ENCODE data around the gene MXRA8. TPM values are rescaled to one million over a fixed set of nuclear protein-coding genes. Genes with fewer than 3 reads are reported as not detected.
"Not testable (repeated sequence)": the region's sequence is repeated elsewhere in the genome, so short reads cannot be mapped to it uniquely, and the experiment has no call there.

MXRA8 gene
- total RNA-seq, 2 donors from 2014 or later, result not detected

- H3K36me3 Mint-ChIP-seq, result peaks cover 20% of the 10 kb centered on the region
- ATAC-seq (peak; percentile 98 to 99), DNase-seq (ENCODE audit: low spot score) (peak; percentile 100)
- H3K4me3 Mint-ChIP-seq, result peak within 1 kb of the TSS; percentile 99
- peaks cover 33 to 36% of the 10 kb centered on the region in 2 donors for H3K4me1 Mint-ChIP-seq (ENCODE audit: low read depth in 2 of 2)
- no peaks in the 10 kb centered on the region for H3K27me3 Mint-ChIP-seq
- H3K9me3 Mint-ChIP-seq, result no peaks in the 10 kb centered on the region
- H3K27ac Mint-ChIP-seq, result peak within 1 kb of the TSS; percentile 81 to 91
Observed at GRCh38 chr1:1399187-1399871, 41.0 kb upstream of the MXRA8 start, which contains the start of gene CCNL2. TSS of gene CCNL2 (minus strand) at chr1:1399335. CDS start at chr1:1399306, 29 bp downstream.

GRCh38 chr1:1398677-1399186 is 40.4 kb upstream of the MXRA8 start:
- H3K4me3 Mint-ChIP-seq, result peak overlapping the region; percentile 99
- no peak for DNase-seq (ENCODE audit: low spot score)
- peaks cover 31 to 34% of the 10 kb centered on the region in 2 donors for H3K4me1 Mint-ChIP-seq (ENCODE audit: low read depth in 2 of 2)
- peak; percentile 1 for ATAC-seq
- no peaks in the 10 kb centered on the region for H3K27me3 Mint-ChIP-seq
- no peaks in the 10 kb centered on the region for H3K9me3 Mint-ChIP-seq
- peak overlapping the region; percentile 81 to 91 for H3K27ac Mint-ChIP-seq
- H3K36me3 Mint-ChIP-seq, result peaks cover 20% of the 10 kb centered on the region

- Mint-ChIP-seq H3K4me3 (peak overlapping the region; percentile 99), H3K27me3 (no peaks in the 10 kb centered on the region), H3K36me3 (peaks cover 20% of the 10 kb centered on the region), H3K4me1 (ENCODE audit: low read depth in 2 of 2) (peaks cover 32 to 36% of the 10 kb centered on the region in 2 donors), H3K9me3 (no peaks in the 10 kb centered on the region), H3K27ac (peak overlapping the region; percentile 81 to 91)
- no peak for ATAC-seq
- no peak for DNase-seq (ENCODE audit: low spot score)
Observed at GRCh38 chr1:1397839-1398523, 39.6 kb upstream of the MXRA8 start.

- DNase-seq (ENCODE audit: low spot score), result no peak
- H3K36me3 Mint-ChIP-seq, result peaks cover 42% of the 10 kb centered on the region
- no peaks in the 10 kb centered on the region for H3K27me3 Mint-ChIP-seq
- H3K4me3 Mint-ChIP-seq, result peak overlapping the region; percentile 4
- H3K4me1 Mint-ChIP-seq (ENCODE audit: low read depth in 2 of 2), result peaks cover 28 to 29% of the 10 kb centered on the region in 2 donors
- no peaks in the 10 kb centered on the region for H3K9me3 Mint-ChIP-seq
- H3K27ac Mint-ChIP-seq, result no peak overlapping the region
- ATAC-seq, result no peak
Observed at GRCh38 chr1:1395166-1395565, 36.8 kb upstream of the MXRA8 start.

- no peaks in the 10 kb centered on the region for H3K27me3 Mint-ChIP-seq
- no peak overlapping the region for H3K4me3 Mint-ChIP-seq
- ATAC-seq (no peak), DNase-seq (ENCODE audit: low spot score) (no peak)
- H3K36me3 Mint-ChIP-seq, result peaks cover 44% of the 10 kb centered on the region
- no peaks in the 10 kb centered on the region for H3K9me3 Mint-ChIP-seq
- H3K4me1 Mint-ChIP-seq (ENCODE audit: low read depth in 2 of 2), result peaks cover 23 to 25% of the 10 kb centered on the region in 2 donors
- no peak overlapping the region for H3K27ac Mint-ChIP-seq
Observed at GRCh38 chr1:1394116-1394515, 35.8 kb upstream of the MXRA8 start.

GRCh38 chr1:1393428-1393827 is 35.1 kb upstream of the MXRA8 start:
- H3K4me3 Mint-ChIP-seq, result no peak overlapping the region
- no peaks in the 10 kb centered on the region for H3K27me3 Mint-ChIP-seq
- DNase-seq (ENCODE audit: low spot score), result no peak
- no peak overlapping the region for H3K27ac Mint-ChIP-seq
- H3K36me3 Mint-ChIP-seq, result peaks cover 44% of the 10 kb centered on the region
- H3K9me3 Mint-ChIP-seq, result no peaks in the 10 kb centered on the region
- H3K4me1 Mint-ChIP-seq (ENCODE audit: low read depth in 2 of 2), result peaks cover 23 to 25% of the 10 kb centered on the region in 2 donors
- ATAC-seq, result no peak

GRCh38 chr1:1393014-1393413 is 34.7 kb upstream of the MXRA8 start:
- H3K27me3 Mint-ChIP-seq, result no peaks in the 10 kb centered on the region
- H3K4me3 Mint-ChIP-seq, result no peak overlapping the region
- H3K4me1 Mint-ChIP-seq (ENCODE audit: low read depth in 2 of 2), result peaks cover 20 to 22% of the 10 kb centered on the region in 2 donors
- H3K9me3 Mint-ChIP-seq, result no peaks in the 10 kb centered on the region
- DNase-seq (ENCODE audit: low spot score), result no peak
- H3K36me3 Mint-ChIP-seq, result peaks cover 41% of the 10 kb centered on the region
- no peak overlapping the region for H3K27ac Mint-ChIP-seq
- no peak for ATAC-seq

GRCh38 chr1:1391225-1391624 is 32.9 kb upstream of the MXRA8 start:
- peaks cover 47% of the 10 kb centered on the region for H3K36me3 Mint-ChIP-seq
- H3K27ac Mint-ChIP-seq, result no peak overlapping the region
- DNase-seq (ENCODE audit: low spot score) (no peak), ATAC-seq (no peak)
- no peaks in the 10 kb centered on the region for H3K9me3 Mint-ChIP-seq
- H3K27me3 Mint-ChIP-seq, result no peaks in the 10 kb centered on the region
- no peak overlapping the region for H3K4me3 Mint-ChIP-seq
- H3K4me1 Mint-ChIP-seq (ENCODE audit: low read depth in 2 of 2), result peaks cover 17 to 19% of the 10 kb centered on the region in 2 donors

GRCh38 chr1:1390675-1391074 is 32.3 kb upstream of the MXRA8 start:
- no peaks in the 10 kb centered on the region for H3K9me3 Mint-ChIP-seq
- ATAC-seq (no peak), DNase-seq (ENCODE audit: low spot score) (no peak)
- H3K4me3 Mint-ChIP-seq, result no peak overlapping the region
- no peaks in the 10 kb centered on the region for H3K27me3 Mint-ChIP-seq
- H3K4me1 Mint-ChIP-seq (ENCODE audit: low read depth in 2 of 2), result peaks cover 15 to 18% of the 10 kb centered on the region in 2 donors
- H3K27ac Mint-ChIP-seq, result no peak overlapping the region
- peaks cover 45% of the 10 kb centered on the region for H3K36me3 Mint-ChIP-seq

- no peak overlapping the region for H3K4me3 Mint-ChIP-seq
- no peak for ATAC-seq
- peaks cover 31% of the 10 kb centered on the region for H3K36me3 Mint-ChIP-seq
- H3K27ac Mint-ChIP-seq, result no peak overlapping the region
- no peaks in the 10 kb centered on the region for H3K9me3 Mint-ChIP-seq
- DNase-seq (ENCODE audit: low spot score), result no peak
- H3K27me3 Mint-ChIP-seq, result no peaks in the 10 kb centered on the region
- peaks cover 3 to 7% of the 10 kb centered on the region in 2 donors for H3K4me1 Mint-ChIP-seq (ENCODE audit: low read depth in 2 of 2)
Observed at GRCh38 chr1:1388078-1388472, 29.7 kb upstream of the MXRA8 start.

GRCh38 chr1:1387098-1388077 is 29.0 kb upstream of the MXRA8 start:
- DNase-seq (ENCODE audit: low spot score) (no peak), ATAC-seq (no peak)
- H3K36me3 Mint-ChIP-seq, result peaks cover 29% of the 10 kb centered on the region
- no peaks in the 10 kb centered on the region for H3K27me3 Mint-ChIP-seq
- H3K9me3 Mint-ChIP-seq, result no peaks in the 10 kb centered on the region
- H3K27ac Mint-ChIP-seq, result no peak overlapping the region
- peaks cover 3 to 10% of the 10 kb centered on the region in 2 donors for H3K4me1 Mint-ChIP-seq (ENCODE audit: low read depth in 2 of 2)
- no peak overlapping the region for H3K4me3 Mint-ChIP-seq

- Mint-ChIP-seq H3K4me3 (no peak overlapping the region), H3K27me3 (no peaks in the 10 kb centered on the region), H3K36me3 (peaks cover 17% of the 10 kb centered on the region), H3K4me1 (ENCODE audit: low read depth in 2 of 2) (peaks cover 0 to 6% of the 10 kb centered on the region in 2 donors), H3K27ac (no peak overlapping the region), H3K9me3 (no peaks in the 10 kb centered on the region)
- no peak for ATAC-seq
- no peak for DNase-seq (ENCODE audit: low spot score)
Observed at GRCh38 chr1:1385931-1386330, 27.6 kb upstream of the MXRA8 start.

- H3K4me1 Mint-ChIP-seq (ENCODE audit: low read depth in 2 of 2); ATAC-seq; H3K9me3 Mint-ChIP-seq; H3K27ac Mint-ChIP-seq; DNase-seq (ENCODE audit: low spot score); H3K27me3 Mint-ChIP-seq; H3K4me3 Mint-ChIP-seq: not testable (repeated sequence)
- peaks cover 11% of the 10 kb centered on the region for H3K36me3 Mint-ChIP-seq
Observed at GRCh38 chr1:1385339-1385738, 27.0 kb upstream of the MXRA8 start.

Data from natural killer cell treated with Interleukin-12 subunit alpha and Interleukin-12 subunit beta and Interleukin-15 and Interleukin-18, amount 100 ng/mL, for 72 hours (primary cell).